Loucy (cell line): ENCODE results near the gene ARHGEF12.

Source experiments
- CTCF ChIP-seq: fragments of 200-600 bp; sonication (generic); conservative IDR thresholded peaks from 2 replicates; pipeline ENCODE4 v1.5.1; 2014; ENCODE audit warnings: mild to moderate bottlenecking, antibody characterized with exemption, low read length
- EZH2phosphoT487 ChIP-seq: fragments of 200-600 bp; IDR thresholded peaks from 2 replicates; pipeline ENCODE4 v1.6.1; 2018; ENCODE audit warnings: antibody characterized with exemption, mild to moderate bottlenecking, moderate library complexity, borderline replicate concordance

GRCh38 chr11:120403966-120404365 is 67.8 kb downstream of the ARHGEF12 start:
- TF ChIP-seq CTCF: no peak
- no peak for TF ChIP-seq EZH2phosphoT487
